OCI-LY1 (cell line): ENCODE results near the gene PTPRN2.

ENCODE experiments used
- H2AFZ ChIP-seq: fragments of 200-600 bp; sonication (generic), shearing (Covaris generic); 2 replicates; pipeline ENCODE4 v1.6.0; 2014; ENCODE audit warnings: antibody characterized with exemption, mild to moderate bottlenecking, low read length
- H3F3A ChIP-seq: fragments of 200-600 bp; sonication (generic), shearing (Covaris generic); 2 replicates; pipeline ENCODE4 v1.6.0; 2014; ENCODE audit warnings: mild to moderate bottlenecking, antibody characterized with exemption, low read length, moderate library complexity; ENCODE audit not compliant: insufficient read depth
- H3K27ac ChIP-seq: fragments of 200-600 bp; sonication (generic); 2 replicates; pipeline ENCODE4 v1.5.1; 2014; ENCODE audit warnings: low read length, mixed run types, mild to moderate bottlenecking, low read depth; ENCODE audit not compliant: poor library complexity, severe bottlenecking
- H3K27me3 ChIP-seq: fragments of 200-600 bp; sonication (generic); 2 replicates; pipeline ENCODE4 v1.6.0; 2014; ENCODE audit warnings: antibody characterized with exemption, mild to moderate bottlenecking, low read length, moderate library complexity; ENCODE audit not compliant: insufficient read depth
- H3K36me3 ChIP-seq: fragments of 200-600 bp; sonication (generic); 2 replicates; pipeline ENCODE4 v1.6.1; 2014; ENCODE audit warnings: mild to moderate bottlenecking, antibody characterized with exemption, low read length, moderate library complexity, mixed read lengths; ENCODE audit not compliant: insufficient read depth
- H3K4me1 ChIP-seq: fragments of 200-600 bp; sonication (generic); 2 replicates; pipeline ENCODE4 v1.5.1; 2014; ENCODE audit warnings: mild to moderate bottlenecking, low read length, moderate library complexity; ENCODE audit not compliant: insufficient read depth, severe bottlenecking
- H3K4me2 ChIP-seq: fragments of 200-600 bp; sonication (generic), shearing (Covaris generic); 2 replicates; pipeline ENCODE4 v1.6.1; 2014; ENCODE audit warnings: low read length
- H3K4me3 ChIP-seq: fragments of 200-600 bp; sonication (generic); 2 replicates; pipeline ENCODE4 v1.5.1; 2014; ENCODE audit warnings: low read length, low read depth, mild to moderate bottlenecking, mixed read lengths; ENCODE audit not compliant: poor library complexity, severe bottlenecking
- H3K79me2 ChIP-seq: fragments of 200-600 bp; shearing (Covaris generic); 2 replicates; pipeline ENCODE4 v1.6.1; 2016; ENCODE audit warnings: mixed run types, low read length, mixed read lengths; ENCODE audit not compliant: insufficient read depth
- H3K9ac ChIP-seq: fragments of 200-600 bp; sonication (generic), shearing (Covaris generic); 2 replicates; pipeline ENCODE4 v1.6.1; 2014; ENCODE audit warnings: mild to moderate bottlenecking, low read length, mixed read lengths
- H3K9me2 ChIP-seq: fragments of 200-600 bp; sonication (generic), shearing (Covaris generic); 2 replicates; pipeline ENCODE4 v1.6.1; 2014; ENCODE audit warnings: low read depth, mild to moderate bottlenecking, low read length, mixed read lengths
- H3K9me3 ChIP-seq: fragments of 200-600 bp; shearing (Covaris generic); 2 replicates; pipeline ENCODE4 v1.6.1; 2014; ENCODE audit warnings: low read length, mixed read lengths
- H4K20me1 ChIP-seq: fragments of 200-600 bp; sonication (generic), shearing (Covaris generic); 2 replicates; pipeline ENCODE4 v1.6.0; 2016; ENCODE audit warnings: mild to moderate bottlenecking, low read length; ENCODE audit not compliant: insufficient read depth
- CTCF ChIP-seq: fragments of 200-600 bp; sonication (generic), shearing (Covaris generic); IDR thresholded peaks from 2 replicates; pipeline ENCODE4 v1.5.1; 2017; ENCODE audit warnings: mild to moderate bottlenecking, antibody characterized with exemption, low read length, moderate library complexity, mixed read lengths
- EZH2 ChIP-seq: fragments of 200-600 bp; sonication (generic), shearing (Covaris generic); IDR thresholded peaks from 2 replicates; pipeline ENCODE4 v1.8.0; 2017; ENCODE audit warnings: borderline replicate concordance, mixed run types, mild to moderate bottlenecking, antibody characterized with exemption, low read length, moderate library complexity, mixed read lengths

PTPRN2 gene

GRCh38 chr7:158257001-158257400, 330.6 kb downstream of the PTPRN2 start:
- H3K4me2 ChIP-seq: no peak overlapping the region
- H3K9ac ChIP-seq: no peak overlapping the region
- H3K9me3 ChIP-seq: no peaks in the 10 kb centered on the region
- no peaks in the 10 kb centered on the region for H3K4me1 ChIP-seq
- H4K20me1 ChIP-seq: no peaks in the 10 kb centered on the region
- H2AFZ ChIP-seq: no peak overlapping the region
- H3K9me2 ChIP-seq: no peaks in the 10 kb centered on the region
- H3K4me3 ChIP-seq: no peak overlapping the region
- no peaks in the 10 kb centered on the region for H3K79me2 ChIP-seq
- H3K27ac ChIP-seq: no peak overlapping the region
- H3K27me3 ChIP-seq: no peaks in the 10 kb centered on the region
- no peaks in the 10 kb centered on the region for H3K36me3 ChIP-seq
- TF ChIP-seq EZH2 (no peak), CTCF (no peak)
- no peaks in the 10 kb centered on the region for H3F3A ChIP-seq

GRCh38 chr7:158256091-158256816, 331.4 kb downstream of the PTPRN2 start:
- H3K9me2 ChIP-seq: no peaks in the 10 kb centered on the region
- H4K20me1 ChIP-seq: no peaks in the 10 kb centered on the region
- TF ChIP-seq EZH2 (no peak), CTCF (no peak)
- H3K4me2 ChIP-seq: no peak overlapping the region
- no peak overlapping the region for H3K4me3 ChIP-seq
- H3F3A ChIP-seq: no peaks in the 10 kb centered on the region
- no peaks in the 10 kb centered on the region for H3K4me1 ChIP-seq
- no peak overlapping the region for H2AFZ ChIP-seq
- no peaks in the 10 kb centered on the region for H3K9me3 ChIP-seq
- no peaks in the 10 kb centered on the region for H3K79me2 ChIP-seq
- no peak overlapping the region for H3K27ac ChIP-seq
- H3K9ac ChIP-seq: no peak overlapping the region
- no peaks in the 10 kb centered on the region for H3K36me3 ChIP-seq
- no peaks in the 10 kb centered on the region for H3K27me3 ChIP-seq

- Histone ChIP-seq H2AFZ (no peak overlapping the region), H3K4me2 (no peak overlapping the region), H3K4me1 (no peaks in the 10 kb centered on the region), H3K4me3 (no peak overlapping the region), H3K9me3 (no peaks in the 10 kb centered on the region), H3K27me3 (no peaks in the 10 kb centered on the region), H3K9me2 (no peaks in the 10 kb centered on the region), H3K79me2 (no peaks in the 10 kb centered on the region), H4K20me1 (no peaks in the 10 kb centered on the region), H3K36me3 (no peaks in the 10 kb centered on the region), H3F3A (no peaks in the 10 kb centered on the region), H3K27ac (no peak overlapping the region), H3K9ac (no peak overlapping the region)
- TF ChIP-seq CTCF (no peak), EZH2 (no peak)
Measured at GRCh38 chr7:158255558-158255957, 332.1 kb downstream of the PTPRN2 start.
